ENCODE data around the gene OAS2.

- TF ChIP-seq POLR2A (IDR thresholded peaks at IDR 0.05): no peak
- TF ChIP-seq, protein P1, sequence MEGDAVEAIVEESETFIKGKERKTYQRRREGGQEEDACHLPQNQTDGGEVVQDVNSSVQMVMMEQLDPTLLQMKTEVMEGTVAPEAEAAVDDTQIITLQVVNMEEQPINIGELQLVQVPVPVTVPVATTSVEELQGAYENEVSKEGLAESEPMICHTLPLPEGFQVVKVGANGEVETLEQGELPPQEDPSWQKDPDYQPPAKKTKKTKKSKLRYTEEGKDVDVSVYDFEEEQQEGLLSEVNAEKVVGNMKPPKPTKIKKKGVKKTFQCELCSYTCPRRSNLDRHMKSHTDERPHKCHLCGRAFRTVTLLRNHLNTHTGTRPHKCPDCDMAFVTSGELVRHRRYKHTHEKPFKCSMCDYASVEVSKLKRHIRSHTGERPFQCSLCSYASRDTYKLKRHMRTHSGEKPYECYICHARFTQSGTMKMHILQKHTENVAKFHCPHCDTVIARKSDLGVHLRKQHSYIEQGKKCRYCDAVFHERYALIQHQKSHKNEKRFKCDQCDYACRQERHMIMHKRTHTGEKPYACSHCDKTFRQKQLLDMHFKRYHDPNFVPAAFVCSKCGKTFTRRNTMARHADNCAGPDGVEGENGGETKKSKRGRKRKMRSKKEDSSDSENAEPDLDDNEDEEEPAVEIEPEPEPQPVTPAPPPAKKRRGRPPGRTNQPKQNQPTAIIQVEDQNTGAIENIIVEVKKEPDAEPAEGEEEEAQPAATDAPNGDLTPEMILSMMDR (IDR thresholded peaks at IDR 0.05): no peak
These were observed 11.5 kb downstream of the OAS2 start for GRCh38 chr12:112989806-112990205.
